Sciatic nerve (tissue), 2 donors: ENCODE results near the gene SYT2. TPM values are rescaled to one million over a fixed set of nuclear protein-coding genes. Genes with fewer than 3 reads are reported as not detected.
"Not testable (repeated sequence)": the region's sequence is repeated elsewhere in the genome, so short reads cannot be mapped to it uniquely, and the experiment has no call there.

Experiments
- ATAC-seq: fragments of 200-7000 bp; cut with Tn5 transposase; one replicate; pipeline ENCODE4 v1.9.1; 2020; ENCODE audit warnings: mild to moderate bottlenecking, moderate library complexity
- DNase-seq: peaks from one replicate; pipeline ENCODE4 v3.0.0-alpha.2; 2020; ENCODE audit warnings: low spot score
- intact Hi-C: fragments of 100-400 bp; cut with DNase I; formaldehyde crosslinking; loops from one replicate; pipeline ENCODE4 v1.14.2; 2022
- total RNA-seq: library from RNA; stranded (reverse); fragmentation: NEBNext Ultra II Directional; extraction: Animal tissue kit (Norgen Biotek cat#: 25700); gene quantifications from one replicate; pipeline ENCODE4 v1.2.1, GENCODE V29; 2021
- donor health status: DM: no; HTN: no; CAD: no.
- donor health status: DM: no; HTN: no; CAD: no.

SYT2 gene
- total RNA-seq, 1 donor from 2014 or later, result not detected

DNA sequence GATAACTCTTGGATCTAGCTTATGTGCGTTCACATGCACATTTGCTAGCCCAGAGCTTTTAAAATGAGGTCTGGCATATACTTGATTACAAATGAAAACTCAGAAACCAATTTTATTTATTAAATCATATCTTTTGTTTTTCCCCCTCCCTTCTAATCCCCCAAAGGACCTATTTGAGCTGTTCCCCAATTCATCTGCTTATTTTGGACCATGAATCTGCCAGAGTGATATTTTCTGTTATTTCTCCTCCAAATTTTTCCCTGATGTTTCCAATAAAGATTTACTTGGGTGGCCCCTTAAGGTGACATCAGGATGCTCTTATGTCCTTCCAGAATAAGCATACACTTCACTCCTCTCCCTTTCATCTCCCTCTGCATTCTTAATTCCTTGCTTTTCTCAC, 123.4 kb downstream of the SYT2 start:
- intact Hi-C loops, result no loop called here

DNA sequence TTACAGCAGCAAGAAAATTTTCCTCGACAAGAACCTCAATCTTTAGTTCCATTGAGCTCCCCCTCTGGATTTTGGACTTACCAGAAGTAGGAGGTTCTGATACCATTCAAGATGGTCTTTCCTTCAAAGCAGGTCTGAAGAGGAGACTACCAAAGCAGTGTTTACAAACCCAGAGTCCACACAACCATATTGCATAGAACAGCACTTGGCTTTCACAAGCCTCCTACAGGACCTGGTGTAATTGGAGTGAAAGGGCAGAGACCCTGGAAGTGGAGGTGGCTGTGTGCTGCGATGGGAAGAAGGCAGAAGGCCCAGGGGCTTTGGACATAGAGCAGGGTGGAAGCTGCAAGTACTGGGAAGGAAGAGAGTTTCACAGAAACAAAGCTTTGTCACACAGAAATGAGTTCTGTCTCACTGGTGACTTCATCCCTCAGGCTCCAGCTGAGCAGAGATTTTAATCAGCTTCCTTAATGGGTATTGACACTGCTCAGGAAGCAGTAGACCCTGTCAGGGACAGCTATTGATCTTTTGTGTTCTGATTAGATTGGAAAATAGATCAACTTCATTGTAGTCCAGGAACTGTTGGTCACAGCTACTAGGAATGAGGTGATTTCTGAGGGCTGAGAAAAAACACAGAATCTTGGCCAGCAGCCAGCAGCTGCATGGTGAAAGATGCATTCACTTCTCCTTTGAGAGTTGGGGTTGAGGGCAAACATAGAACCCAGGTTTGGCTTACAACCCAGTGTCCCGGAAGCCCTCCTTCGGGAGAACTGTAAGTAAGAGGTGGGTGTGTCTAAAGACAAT, 124.0 kb downstream of the SYT2 start:
- ATAC-seq (peak; percentile 49), DNase-seq (peak; percentile 89)
- intact Hi-C loops, result no loop called here

More for the DNA sequence above, 123.4 kb downstream of the SYT2 start:
- DNase-seq (no peak), ATAC-seq (peak; percentile 25)

DNA sequence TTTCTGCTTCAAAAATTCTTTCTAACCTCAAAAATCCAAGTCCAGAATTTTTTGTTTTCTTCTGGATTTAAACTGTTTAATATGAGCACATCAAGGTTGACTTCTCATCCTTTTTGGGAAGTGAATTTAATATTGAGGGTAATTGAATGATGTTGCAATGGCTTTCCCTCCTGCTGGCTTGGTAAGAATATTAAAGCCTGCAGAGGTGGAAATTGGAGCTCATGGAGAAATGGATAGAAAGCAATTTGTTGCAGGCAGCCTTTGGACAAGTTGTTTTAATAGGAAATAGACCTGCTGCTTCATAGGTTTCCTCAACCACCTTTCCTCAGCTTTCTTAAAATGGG, 124.7 kb downstream of the SYT2 start:
- intact Hi-C loops, result no loop called here
- no peak for DNase-seq
- peak; percentile 28 for ATAC-seq

DNA sequence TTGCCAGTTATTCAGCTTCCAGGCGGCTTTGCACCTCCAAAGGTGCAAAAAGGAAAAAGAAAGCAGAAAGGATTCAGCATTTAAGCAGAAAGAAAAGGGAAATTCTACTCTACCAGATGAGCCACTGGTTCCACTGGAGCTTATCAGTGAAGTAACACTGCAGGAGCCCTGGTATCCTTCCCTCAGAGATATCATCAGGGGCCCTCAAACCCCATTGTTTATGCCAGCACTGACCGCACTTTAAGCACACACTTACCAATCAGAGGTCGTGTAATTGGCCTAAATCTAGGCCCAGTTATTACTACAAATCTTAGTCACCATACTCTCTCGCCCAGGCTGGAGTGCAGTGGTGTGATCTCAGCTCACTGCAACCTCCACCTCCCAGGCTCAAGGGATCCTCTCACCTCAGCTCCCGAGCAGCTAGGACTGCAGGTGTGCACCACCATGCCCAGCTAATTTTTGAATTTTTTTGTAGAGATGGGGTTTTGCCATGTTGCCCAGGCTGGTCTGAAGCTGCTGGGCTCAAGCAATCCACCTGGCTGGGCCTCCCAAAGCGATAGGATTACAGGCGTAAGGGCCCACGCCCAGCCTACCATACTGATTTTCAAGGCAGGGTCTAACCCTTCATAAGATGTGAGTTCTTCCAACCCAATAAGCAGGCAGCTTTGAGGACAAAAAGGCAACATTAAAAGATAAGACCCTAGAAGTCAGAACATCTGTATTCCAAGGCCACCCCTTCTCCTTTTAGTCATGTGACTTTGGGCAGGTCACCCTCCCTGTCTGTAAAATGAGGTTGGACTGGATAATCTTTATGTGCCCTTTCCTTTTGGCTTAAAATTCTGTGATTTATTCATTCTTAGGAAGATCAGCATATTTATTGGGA, 125.3 kb downstream of the SYT2 start:
- DNase-seq (no peak), ATAC-seq (no peak)
- intact Hi-C loops, result no loop called here

DNA sequence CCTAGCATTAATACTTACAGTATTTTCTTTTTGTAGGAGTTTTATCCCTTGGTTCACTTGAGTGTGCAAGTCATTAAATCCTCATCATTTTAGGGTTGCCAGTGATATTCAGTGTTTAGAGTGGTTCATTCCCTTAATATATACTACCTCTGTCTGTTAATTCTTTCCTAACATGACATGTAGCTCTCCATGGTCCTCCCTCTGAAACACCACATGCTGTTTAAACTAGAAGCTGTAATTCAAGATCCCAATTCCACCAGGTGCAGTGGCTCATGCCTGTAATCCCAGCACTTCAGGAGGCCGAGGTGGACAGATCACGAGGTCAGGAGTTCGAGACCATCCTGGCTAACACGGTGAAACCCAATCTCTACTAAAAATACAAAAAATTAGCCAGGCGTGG, 127.9 kb downstream of the SYT2 start:
- DNase-seq, intact Hi-C loops, ATAC-seq: not testable (repeated sequence)

DNA sequence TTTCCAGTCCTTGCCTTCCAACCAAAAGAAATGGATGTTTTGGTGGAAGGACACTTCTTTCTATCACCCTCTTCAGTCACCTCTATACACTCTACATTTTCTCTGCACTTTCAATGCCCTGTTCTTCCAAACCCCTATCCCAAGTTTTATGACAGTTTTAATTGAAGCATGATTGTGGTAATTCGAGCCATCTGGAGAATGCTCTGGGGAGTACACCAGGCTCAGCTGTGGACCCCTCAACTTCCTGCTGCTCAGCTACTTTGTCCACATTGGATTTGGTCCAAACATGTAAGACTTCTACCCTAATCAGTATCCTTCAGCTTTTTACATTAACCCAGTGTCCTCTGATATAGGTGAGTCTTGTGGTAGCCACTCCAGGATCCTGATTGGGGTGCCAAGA, 129.6 kb downstream of the SYT2 start:
- no peak for DNase-seq
- intact Hi-C loops, result no loop called here
- ATAC-seq, result no peak

DNA sequence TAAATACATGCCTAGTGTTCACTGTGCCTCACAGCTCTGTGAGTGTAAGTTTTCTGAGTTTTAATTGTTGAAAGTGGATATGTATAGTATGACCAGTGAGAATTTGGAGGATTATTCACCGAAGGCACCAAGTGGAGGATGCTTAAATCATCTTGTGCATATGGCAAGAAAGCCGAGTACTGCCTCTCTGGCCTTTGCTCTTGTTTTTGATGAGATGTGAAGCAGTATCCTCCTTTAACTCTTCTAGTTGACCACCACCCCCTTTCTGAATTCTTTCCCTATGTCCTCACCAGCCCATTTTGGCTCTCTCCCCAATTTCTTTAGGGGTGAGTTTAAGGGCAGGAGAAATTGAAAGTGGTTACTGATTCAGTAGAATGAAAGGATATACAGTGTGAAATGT, 130.4 kb downstream of the SYT2 start:
- DNase-seq (no peak), ATAC-seq (peak; percentile 3)
- intact Hi-C loops, result no loop called here

DNA sequence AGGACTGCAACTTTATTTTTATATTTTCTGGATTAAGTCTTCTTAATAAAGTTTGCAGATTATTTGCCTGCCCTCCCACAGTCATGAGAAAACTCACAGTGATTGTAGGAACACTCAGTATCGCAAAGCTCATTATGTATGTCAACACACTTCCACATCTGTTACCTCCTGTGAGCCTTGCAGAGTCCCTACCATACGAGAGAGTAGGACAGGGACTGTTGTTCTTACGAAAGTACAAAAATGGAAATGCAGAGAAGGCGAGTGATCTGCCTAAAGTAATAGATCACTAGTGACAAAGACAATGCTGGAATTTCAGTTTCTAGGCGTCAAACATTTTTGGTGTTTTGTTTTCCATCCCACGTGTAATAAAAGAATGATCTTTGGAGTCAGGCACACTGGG, 131.7 kb downstream of the SYT2 start:
- DNase-seq, result no peak
- peak; percentile 31 for ATAC-seq
- intact Hi-C loops, result no loop called here

DNA sequence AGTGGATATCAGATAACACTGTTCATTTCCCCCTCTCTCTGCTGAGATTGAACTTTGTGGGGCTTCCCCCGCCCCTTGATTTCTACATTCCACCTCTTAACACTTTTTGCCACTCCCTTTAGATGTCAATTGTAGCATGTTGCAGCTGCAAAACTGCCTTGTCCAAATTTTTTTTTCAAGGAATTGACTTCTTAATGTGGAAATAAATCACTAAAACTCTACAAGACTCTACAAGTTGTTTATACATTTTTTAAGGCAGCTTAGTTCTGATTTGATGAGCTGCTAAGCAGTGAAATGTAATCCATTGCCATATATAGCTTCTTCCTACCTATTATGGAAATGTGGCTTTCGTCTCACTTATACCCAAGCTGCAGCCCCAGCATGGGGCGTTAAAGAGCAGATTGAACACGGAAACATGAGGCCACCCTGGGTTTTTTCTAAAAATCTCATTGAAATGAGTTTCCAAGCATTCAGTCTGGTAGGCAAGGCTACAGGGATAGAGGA, 132.2 kb downstream of the SYT2 start:
- DNase-seq (no peak), ATAC-seq (no peak)
- intact Hi-C loops, result no loop called here

DNA sequence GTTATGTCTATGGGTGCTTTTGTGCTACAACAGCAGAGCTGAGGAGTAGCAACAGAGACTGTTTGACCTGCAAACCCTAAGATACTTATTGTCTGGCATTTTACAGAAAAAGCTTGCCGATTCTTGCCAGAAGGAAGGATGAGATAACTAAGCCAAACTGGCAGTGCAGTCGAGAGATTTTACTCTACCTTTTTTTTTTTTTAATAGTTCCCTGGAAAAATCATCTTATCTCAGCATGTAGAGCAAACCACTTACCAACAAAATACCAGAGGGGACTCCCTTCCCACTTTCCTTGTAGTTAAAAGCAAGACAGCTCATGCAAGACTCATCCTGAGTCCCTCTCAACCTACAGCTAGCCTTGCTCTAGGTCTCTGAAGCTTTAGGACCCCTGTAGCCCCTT, 132.9 kb downstream of the SYT2 start:
- intact Hi-C loops, result no loop called here

DNA sequence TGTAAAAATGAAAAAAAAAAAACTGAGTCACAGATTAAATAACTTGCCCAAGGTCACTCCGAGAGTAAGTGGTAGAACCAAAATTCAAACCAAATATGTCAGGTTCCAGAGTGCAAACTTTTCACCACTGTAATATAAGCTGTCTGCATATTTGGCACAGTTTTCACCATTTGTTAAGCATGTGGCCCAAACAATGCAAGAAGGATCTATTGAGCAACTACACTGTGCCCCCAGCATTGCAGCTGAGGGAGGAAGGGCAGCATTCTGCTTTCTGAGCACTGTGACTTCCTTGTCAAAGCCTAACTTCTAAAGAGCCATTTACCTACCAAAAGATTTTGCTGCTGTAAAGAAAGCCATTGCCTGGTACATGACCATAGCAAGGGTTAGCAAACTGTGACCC, 133.4 kb downstream of the SYT2 start:
- DNase-seq, result no peak
- ATAC-seq, result peak; percentile 74
- intact Hi-C loops, result no loop called here

More for the DNA sequence above, 132.9 kb downstream of the SYT2 start:
- no peak for DNase-seq
- peak; percentile 19 for ATAC-seq

DNA sequence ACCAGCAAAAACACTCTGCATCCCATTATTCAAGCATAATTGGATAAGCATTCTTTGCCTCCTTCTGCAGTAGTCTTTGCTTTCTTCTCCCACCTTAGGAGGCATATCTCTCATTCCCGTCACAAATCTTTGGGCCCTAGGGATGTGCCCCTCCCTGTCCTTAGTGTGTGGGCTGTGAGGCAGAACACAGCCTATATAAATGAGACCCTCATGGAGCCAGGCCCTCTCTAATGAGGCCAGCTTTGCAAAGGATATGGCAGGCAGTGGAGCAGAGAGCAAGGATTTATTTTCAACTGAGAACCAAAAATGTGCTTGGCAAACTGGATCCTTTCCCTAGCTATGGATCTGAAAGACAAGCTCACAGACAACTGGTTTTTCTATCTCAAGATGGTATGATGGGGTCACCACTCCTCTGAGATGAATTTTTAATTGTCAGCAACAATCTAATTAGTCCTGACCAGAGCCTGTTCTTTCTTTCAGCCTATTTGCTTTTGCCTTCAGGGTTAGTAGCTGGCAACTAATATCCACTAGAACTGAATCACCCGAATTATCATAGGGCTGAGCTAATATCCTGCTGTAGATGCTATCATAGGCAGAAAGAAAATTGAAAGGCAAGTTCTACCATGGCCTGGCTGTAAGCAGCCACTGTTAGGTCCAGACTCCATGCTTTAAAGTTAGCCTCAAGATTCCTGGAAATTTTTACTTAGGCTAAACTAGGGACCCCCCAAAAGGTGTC, 134.2 kb downstream of the SYT2 start:
- DNase-seq (no peak), ATAC-seq (peak; percentile 25)
- intact Hi-C loops, result no loop called here

DNA sequence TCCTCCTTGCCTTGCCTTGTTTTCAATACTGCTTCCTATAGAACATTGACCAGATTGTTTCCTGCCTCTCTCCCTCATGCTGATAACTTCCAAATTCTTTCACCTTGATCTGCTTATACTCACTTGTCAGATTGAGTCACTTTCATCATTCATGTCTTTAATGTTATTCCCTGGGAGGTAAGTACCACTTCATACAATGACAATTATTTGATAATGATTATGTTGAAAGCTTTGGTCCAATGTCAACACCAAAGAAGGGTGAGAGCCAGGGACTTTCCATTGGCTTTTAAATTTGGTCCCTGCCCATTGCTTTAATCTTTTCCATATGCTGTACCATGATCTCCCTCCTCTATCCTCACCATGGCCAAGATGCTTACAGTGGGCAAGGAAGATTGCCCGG, 137.4 kb downstream of the SYT2 start:
- DNase-seq (no peak), ATAC-seq (no peak)
- intact Hi-C loops, result no loop called here

DNA sequence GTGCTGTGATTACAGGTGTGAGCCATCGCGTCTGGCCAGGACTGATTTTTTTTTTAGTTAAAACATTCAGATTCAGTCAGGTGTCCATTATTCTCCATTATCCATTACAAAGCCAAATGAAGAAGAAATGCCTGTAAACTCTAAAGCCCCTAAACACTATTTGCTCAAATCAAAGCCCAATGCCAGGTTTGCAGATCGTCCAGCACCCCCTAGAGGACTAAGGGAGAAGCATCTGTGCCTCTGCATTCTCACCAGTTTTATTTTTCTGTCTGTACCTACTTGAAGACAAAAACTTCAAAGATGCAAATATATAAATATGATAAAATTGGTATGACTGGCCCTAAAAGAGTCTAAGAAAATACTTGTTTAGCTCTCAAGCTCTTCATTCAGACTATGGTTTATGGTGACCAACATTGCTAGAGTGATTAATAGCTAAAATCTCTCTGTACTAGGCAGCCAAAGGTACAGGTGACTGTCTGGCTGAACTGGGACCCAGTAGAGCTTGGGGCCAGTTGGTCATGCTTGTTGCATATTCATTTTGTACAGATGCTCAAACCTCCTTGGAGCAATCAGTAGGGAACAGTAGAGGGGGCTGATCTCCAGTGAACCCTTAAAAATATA, 138.4 kb downstream of the SYT2 start:
- DNase-seq (no peak), ATAC-seq (peak; percentile 26)
- intact Hi-C loops, result no loop called here

DNA sequence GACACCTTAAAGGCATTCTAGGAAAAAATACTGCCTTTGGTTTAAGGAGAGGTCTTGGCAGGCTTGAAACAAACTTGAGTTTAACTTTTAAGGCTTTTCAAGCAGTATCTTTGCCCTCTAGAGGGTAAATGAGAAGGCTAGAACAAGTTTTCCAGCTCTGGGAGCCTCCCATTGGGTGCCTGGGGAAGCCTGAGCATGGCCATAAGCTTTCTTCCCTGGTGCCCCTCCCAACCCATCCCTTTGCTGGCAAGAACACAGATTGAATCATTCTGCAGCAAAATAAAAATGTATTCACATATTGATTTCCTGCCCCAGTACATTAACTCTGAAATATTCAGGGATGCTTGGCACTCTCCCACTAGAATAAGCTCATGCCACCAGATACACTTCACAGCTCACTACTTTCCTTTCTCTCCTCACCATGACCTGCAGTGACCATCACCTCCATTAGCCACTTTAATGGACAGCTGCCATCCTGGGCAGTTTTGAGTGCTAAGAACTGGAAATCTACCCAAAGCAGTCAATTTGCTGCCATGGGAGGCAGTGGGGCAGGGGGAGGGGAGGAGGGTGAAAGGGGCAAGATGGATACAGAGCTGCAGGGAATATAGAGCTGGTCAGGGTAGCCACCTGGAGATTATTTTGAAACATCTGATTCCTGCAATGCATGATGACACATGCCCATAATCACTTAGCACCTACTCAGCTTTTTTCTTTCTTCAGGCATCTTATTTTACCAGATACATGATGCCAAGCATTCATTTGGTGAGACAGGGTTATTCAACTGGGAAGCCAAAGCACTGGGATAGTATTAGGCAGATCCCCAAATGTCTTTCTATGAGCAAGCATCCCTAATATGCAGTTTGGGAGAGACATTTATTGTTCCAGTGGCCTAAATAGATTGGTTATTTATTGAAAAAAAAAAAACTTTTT, 140.6 kb downstream of the SYT2 start:
- ATAC-seq, result no peak
- intact Hi-C loops, result no loop called here

DNA sequence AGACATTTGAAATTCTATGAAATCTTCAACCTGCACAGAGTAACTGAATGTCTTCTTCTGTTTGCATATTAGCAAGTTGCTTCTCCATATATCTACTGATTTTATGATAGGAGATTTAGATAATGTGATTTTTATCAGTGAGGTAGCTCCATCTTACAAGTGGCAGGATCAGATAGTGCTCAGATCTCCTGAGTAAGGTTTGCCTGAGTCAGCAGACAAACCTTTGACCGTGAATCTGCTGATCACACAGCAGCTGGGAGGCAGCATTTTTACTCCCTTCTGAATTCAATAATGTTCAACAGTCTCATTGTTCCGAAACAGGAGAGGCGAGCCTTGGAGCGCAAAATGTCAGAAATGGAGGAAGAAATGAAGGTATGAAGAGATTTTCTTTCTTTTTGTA, 141.4 kb downstream of the SYT2 start:
- ATAC-seq (peak; percentile 64), DNase-seq (no peak)
- intact Hi-C loops, result no loop called here

More for the DNA sequence above, 140.6 kb downstream of the SYT2 start:
- no peak for DNase-seq

DNA sequence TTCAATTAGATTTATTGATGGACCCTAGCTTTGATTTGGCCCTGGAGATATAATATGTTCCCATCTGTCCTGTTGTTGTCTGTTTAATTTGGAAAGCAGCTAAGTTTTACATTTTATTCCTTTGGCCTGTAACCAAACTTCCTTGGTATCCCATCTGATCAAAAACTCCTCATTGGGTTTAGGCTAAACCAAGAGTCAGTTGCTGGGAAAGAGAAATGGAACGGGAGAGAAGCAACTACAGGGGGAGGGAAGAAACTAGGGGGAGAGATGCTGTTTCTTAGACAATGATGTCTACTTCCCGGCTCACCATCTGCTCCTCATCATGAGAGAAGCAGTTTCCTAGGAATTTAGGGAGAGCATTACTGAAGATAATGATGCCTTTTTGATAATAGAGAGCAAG, 141.8 kb downstream of the SYT2 start:
- intact Hi-C loops, result no loop called here
- ATAC-seq, result peak; percentile 4

DNA sequence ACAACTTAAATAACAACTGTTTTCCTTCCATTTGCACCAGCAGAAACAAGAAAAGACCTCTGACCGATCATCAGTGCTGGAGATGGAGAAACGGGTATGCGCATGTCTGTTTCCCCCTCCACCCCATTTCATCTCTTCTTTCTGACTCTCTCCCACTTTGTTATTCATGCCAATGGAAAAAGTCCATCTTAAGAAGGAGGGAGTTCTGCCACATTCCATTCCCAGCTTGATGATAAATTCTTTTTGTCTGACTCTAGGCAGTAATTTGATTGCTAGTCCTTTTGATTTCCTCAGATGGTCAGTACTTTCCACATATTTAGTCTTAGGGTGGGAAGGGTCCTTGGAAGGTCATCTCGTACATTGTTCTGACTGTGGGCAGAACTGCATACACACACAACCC, 142.5 kb downstream of the SYT2 start:
- DNase-seq (no peak), ATAC-seq (peak; percentile 21)
- intact Hi-C loops, result no loop called here

More for the DNA sequence above, 141.8 kb downstream of the SYT2 start:
- DNase-seq, result no peak
